ENCODE results near the gene HBE1. TPM values are rescaled to one million over a fixed set of nuclear protein-coding genes. Genes with fewer than 3 reads are reported as not detected.
A peak's percentile ranks its signal among the peaks of the same experiment; 100 is the strongest.

Gene HBE1
- total and polyA plus RNA-seq, 9 of the 15 experiments (the other 6 are each of a cell fraction or from before 2014, with no cell fraction given) = 612 to 10,250 (median 2,181) TPM

DNA sequence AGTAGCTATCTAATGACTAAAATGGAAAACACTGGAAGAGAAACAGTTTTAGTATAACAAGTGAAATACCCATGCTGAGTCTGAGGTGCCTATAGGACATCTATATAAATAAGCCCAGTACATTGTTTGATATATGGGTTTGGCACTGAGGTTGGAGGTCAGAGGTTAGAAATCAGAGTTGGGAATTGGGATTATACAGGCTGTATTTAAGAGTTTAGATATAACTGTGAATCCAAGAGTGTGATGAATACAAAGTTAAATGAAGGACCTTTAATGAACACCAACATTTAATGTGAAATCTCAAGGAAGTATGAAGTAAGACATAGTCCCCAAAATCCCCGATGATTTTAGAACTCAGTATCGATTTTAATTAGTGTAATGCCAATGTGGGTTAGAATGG, 32.3 kb downstream of the HBE1 start:
- H3K9me1 ChIP-seq (ENCODE audit: control insufficient read depth, insufficient read depth, low read length) = no peaks in the 10 kb centered on the region
- no peak overlapping the region for H3K4me2 ChIP-seq (ENCODE audit: insufficient read depth, low read length)
- POLR2A ChIA-PET = interaction anchor here (0.7 to 1.4 kb wide), 3 partner anchors 11 to 147 kb away, joined by 3 to 5 read pairs (median 4); no protein-coding TSS in a partner anchor
- in situ Hi-C loops (cut with MboI) = no loop called here
- peak; percentile 49; the same call in 1 of the 2 replicates for TF ChIP-seq NR2C1 (IDR thresholded peaks at IDR 0.05)
- peak; percentile 41 for TF ChIP-seq NR2C1 (tag; IDR thresholded peaks at IDR 0.05)
- peak; percentile 61 to 64; a peak in 3 of 4 replicates for TF ChIP-seq KDM1A (IDR thresholded peaks at IDR 0.05)
- TF ChIP-seq, protein P1, sequence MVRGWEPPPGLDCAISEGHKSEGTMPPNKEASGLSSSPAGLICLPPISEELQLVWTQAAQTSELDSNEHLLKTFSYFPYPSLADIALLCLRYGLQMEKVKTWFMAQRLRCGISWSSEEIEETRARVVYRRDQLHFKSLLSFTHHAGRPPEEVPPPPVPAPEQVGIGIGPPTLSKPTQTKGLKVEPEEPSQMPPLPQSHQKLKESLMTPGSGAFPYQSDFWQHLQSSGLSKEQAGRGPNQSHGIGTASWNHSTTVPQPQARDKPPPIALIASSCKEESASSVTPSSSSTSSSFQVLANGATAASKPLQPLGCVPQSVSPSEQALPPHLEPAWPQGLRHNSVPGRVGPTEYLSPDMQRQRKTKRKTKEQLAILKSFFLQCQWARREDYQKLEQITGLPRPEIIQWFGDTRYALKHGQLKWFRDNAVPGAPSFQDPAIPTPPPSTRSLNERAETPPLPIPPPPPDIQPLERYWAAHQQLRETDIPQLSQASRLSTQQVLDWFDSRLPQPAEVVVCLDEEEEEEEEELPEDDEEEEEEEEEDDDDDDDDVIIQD (CRISPR knock-in tag; IDR thresholded peaks at IDR 0.05) = no peak
- H3K36me3 ChIP-seq (ENCODE audit: control insufficient read depth, insufficient read depth, low read length) = no peaks in the 10 kb centered on the region; the same call in 2 of the 3 replicates
- peaks cover 31% of the 10 kb centered on the region for H3K79me2 ChIP-seq (ENCODE audit: control insufficient read depth, insufficient read depth, low read length)
- no peaks in the 10 kb centered on the region for H3K27me3 ChIP-seq (ENCODE audit: control insufficient read depth in 2 of 2, insufficient read depth in 2 of 2, low read length in 2 of 2)
- no peak overlapping the region for H3K27ac ChIP-seq (ENCODE audit: extremely low read depth, low read depth, low read length)
- no peak for DNase-seq (ENCODE audit: extremely low read depth in 1 of 4, low spot score in 3 of 4)
- BruUV-seq (replicated peaks) = no TSS peak
- peaks cover 11 to 47% of the 10 kb centered on the region in 2 experiments for H3K4me1 ChIP-seq (replicated peaks in 1 of 2; ENCODE audit: control insufficient read depth in 2 of 2, insufficient read depth in 2 of 2, low read length in 2 of 2)
- H3K4me3 ChIP-seq = no peak overlapping the region
- FAIRE-seq = no peak
- ATAC-seq = no peak
- no peak overlapping the region for H2AFZ ChIP-seq (ENCODE audit: low read depth, low read length)
- no peaks in the 10 kb centered on the region for H3K9me3 ChIP-seq (replicated peaks; ENCODE audit: control insufficient read depth, insufficient read depth, low read depth, low read length)
- CTCF ChIA-PET (ENCODE audit: low intra/inter-chr PET ratio) = no interaction called here
- H3K9ac ChIP-seq (ENCODE audit: insufficient read depth in 1 of 2, low read depth in 2 of 2, low read length in 2 of 2) = no peak overlapping the region
- WGBS (ENCODE audit: insufficient coverage, low coverage, missing lambda C conversion rate) = 96% methylated on average over 2 of the region's 2 CpGs
- H4K20me1 ChIP-seq (replicated peaks; ENCODE audit: control insufficient read depth, insufficient read depth, low read length) = no peaks in the 10 kb centered on the region
- intact Hi-C loops (cut with micrococcal nuclease) = no loop called here

Measured in K562 (cell line).